GM19455 (cell line): ENCODE data around the gene SETDB2.
A peak's percentile ranks its signal among the peaks of the same experiment; 100 is the strongest.
"Not testable (repeated sequence)": the region's sequence is repeated elsewhere in the genome, so short reads cannot be mapped to it uniquely, and the experiment has no call there.

Source experiments
- ATAC-seq: cut with Tn5 transposase; IDR thresholded peaks from one replicate; pipeline ENCODE4 v1.9.1; 2021; ENCODE audit not compliant: unreplicated experiment

The SETDB2 gene

GRCh38 chr13:49464621-49465325 lies 20.7 kb downstream of the SETDB2 start:
- no peak for ATAC-seq

GRCh38 chr13:49466292-49466838 lies 22.3 kb downstream of the SETDB2 start:
- no peak for ATAC-seq

- ATAC-seq = no peak
Measured at GRCh38 chr13:49472186-49472585, 28.1 kb downstream of the SETDB2 start.

GRCh38 chr13:49476529-49476928 lies 32.5 kb downstream of the SETDB2 start:
- no peak for ATAC-seq

GRCh38 chr13:49481788-49482187 lies 37.7 kb downstream of the SETDB2 start:
- ATAC-seq = no peak

GRCh38 chr13:49488563-49488962 lies 44.5 kb downstream of the SETDB2 start:
- ATAC-seq = no peak

- ATAC-seq = no peak
Measured at GRCh38 chr13:49494645-49495044, 50.6 kb downstream of the SETDB2 start.

- ATAC-seq = peak; percentile 87
Measured at GRCh38 chr13:49495783-49496762, 52.0 kb downstream of the SETDB2 start, which contains the start of gene PHF11. Gene PHF11, plus strand, starts transcription at chr13:49495953. Its CDS starts 49 bp downstream, at chr13:49496002.

GRCh38 chr13:49496837-49497236 lies 52.8 kb downstream of the SETDB2 start:
- not testable (repeated sequence) for ATAC-seq

GRCh38 chr13:49497272-49497671 lies 53.2 kb downstream of the SETDB2 start:
- ATAC-seq = no peak

GRCh38 chr13:49498206-49498605 lies 54.1 kb downstream of the SETDB2 start:
- no peak for ATAC-seq

GRCh38 chr13:49499889-49500660 lies 56.0 kb downstream of the SETDB2 start:
- no peak for ATAC-seq

GRCh38 chr13:49502954-49503353 lies 58.9 kb downstream of the SETDB2 start:
- ATAC-seq = no peak

- no peak for ATAC-seq
Measured at GRCh38 chr13:49503951-49504350, 59.9 kb downstream of the SETDB2 start.

- ATAC-seq = no peak
Measured at GRCh38 chr13:49512578-49512977, 68.5 kb downstream of the SETDB2 start.

GRCh38 chr13:49516467-49516866 lies 72.4 kb downstream of the SETDB2 start:
- ATAC-seq = no peak

GRCh38 chr13:49517461-49517860 lies 73.4 kb downstream of the SETDB2 start:
- ATAC-seq = no peak

GRCh38 chr13:49521224-49521623 lies 77.2 kb downstream of the SETDB2 start:
- ATAC-seq = no peak

GRCh38 chr13:49524740-49525501 lies 80.8 kb downstream of the SETDB2 start:
- ATAC-seq = no peak

GRCh38 chr13:49527123-49527522 lies 83.0 kb downstream of the SETDB2 start:
- ATAC-seq = no peak
